Stimulated activated CD8-positive, alpha-beta memory T cell treated with anti-CD3 and anti-CD28 coated beads, Interleukin-4, amount 100 ng/mL, for 48 hours (primary cell): Measurements from ENCODE around the gene CCDC89.
"Not testable (repeated sequence)": the region's sequence is repeated elsewhere in the genome, so short reads cannot be mapped to it uniquely, and the experiment has no call there.

ENCODE experiments used
- DNase-seq: peaks from one replicate; pipeline ENCODE4 v3.0.0-alpha.2; 2020

Gene CCDC89

DNA sequence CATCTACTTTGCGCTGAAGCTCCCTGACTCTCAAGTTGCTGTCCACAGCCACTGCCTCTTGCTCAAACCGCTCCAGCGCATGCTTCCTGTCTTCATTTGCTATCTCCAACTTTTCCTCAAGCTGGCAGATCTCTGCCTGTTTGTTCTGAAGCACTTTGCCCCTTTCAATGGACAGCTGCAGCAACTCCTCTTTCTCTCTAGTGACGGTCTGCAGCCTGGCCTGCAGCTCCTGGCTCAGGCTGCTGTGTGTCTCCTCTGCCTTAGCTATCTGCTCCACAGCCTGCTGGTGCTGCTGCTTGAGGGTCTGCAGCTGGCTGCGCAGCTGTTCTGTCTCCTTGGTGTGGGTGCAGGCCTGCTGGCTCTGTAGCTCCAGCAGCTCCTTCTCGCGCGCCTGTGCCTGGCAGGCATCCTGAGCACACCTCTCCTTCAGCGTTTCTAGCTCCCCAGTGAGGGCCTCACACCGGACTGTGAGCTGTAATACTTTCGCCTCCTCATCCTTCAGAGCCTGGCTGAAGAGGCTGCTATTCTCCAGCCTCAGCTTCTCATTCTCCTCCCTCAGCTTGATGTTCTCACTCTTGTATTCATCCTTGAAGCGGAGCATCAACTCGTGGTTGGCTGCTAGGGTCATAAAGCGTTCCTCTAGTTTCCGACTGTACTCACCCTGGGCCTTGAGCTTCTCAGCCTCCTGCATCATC, 723 bp downstream of the CCDC89 start:
- no peak for DNase-seq

DNA sequence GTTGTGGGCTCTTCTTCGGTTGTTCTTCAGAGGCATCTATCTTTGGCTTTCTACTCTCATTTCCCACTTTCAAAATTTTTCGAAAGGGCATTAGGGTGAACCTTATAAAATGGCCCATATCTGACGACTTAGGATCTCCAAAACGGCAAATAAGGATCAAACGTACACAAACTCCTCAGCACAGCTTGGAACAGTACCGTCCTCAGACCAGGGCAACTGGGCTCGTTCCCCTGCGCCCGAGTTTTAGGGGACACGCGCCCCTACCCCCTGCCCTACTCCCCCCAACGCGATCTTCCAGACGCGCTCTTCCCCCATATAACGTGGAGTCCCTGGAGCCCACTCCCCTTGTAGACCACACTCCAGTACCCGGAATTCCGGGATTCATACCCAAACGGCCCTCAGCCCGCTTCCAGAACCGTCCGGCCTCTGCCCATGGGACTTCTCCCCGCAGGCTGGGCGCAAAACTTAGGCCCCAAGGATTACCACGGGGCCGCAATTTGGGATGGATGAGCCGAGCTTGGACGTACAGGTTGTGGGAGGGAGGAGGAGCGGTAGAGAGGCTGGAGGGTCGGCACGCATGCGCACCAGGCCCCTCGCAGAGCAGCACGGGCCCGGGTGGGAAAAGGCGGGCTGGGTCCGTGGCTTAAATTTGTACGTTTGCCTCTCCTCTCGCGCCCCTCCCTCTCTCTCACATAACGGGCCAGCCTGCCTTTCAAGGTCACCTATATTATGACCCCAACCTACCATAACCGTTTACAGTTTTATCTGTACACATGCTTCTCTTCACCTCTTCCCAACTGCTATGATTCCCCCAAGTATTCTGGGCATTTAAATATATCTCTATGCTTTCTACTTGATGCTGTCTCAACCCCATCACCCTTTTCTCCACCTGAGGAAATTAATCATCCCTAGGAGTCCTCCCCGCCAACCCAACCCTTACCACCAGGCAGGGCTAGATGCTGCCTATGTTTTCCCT, 3.4 kb downstream of the CCDC89 start:
- peak; percentile 81 for DNase-seq

DNA sequence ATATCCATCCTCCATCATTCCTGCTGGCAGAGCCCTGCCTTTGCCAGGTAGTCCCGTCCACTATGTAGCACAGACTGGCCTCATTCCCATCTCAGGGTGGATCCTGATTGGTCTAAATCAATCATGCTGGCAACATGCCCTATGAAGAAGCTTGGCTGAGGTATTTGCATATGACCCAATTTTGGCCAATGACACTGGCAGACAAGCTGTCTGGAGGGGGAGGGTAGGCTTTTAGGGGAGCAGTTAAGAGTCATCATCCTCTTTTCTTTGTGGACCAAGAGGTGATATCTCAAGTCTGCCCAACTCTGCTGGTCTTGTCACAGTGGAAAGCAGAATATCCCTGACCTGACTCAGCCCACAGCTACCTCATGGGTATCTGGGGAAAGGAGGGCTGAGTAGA, 5.1 kb downstream of the CCDC89 start:
- no peak for DNase-seq

- no peak for DNase-seq
These were observed 6.4 kb downstream of the CCDC89 start for GRCh38 chr11:85679576-85679975.

- no peak for DNase-seq
These were observed 12.6 kb downstream of the CCDC89 start for GRCh38 chr11:85673393-85673792.

DNA sequence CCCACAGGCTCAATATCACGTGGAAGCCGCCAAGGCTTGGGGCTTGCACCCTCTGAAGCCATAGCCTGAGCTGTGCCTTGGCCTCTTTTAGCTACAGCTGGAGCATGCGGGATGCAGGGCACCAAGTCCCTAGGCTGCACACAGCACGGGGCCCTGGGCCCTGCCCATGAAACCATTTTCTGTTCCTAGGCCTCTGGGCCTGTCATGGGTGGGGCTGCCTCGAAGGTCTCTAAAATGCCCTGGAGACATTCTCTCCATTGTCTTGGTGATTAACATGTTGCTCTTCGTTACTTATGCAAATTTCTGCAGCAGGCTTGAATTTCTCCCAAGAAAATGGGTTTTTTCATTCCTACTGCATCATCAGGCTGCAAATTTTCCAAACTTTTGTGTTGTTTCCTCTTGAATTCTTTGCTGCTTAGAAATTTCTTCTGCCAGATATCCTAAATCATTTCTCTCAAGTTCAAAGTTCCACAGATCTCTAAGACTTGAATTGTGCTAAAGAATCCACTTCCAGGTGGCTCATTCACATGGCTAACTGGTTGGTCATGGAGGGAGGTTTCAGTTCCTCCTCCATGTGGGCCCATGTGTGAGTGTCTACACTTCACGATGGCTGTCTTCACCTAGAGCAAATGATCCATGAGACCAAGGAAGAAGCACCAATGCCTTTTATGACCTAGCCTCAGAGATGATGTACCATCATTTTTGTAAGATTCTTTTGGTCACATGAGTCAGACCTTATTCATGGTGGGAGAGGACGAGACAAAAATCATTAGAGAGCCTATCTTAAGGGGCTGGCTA, 13.7 kb downstream of the CCDC89 start:
- no peak for DNase-seq

DNA sequence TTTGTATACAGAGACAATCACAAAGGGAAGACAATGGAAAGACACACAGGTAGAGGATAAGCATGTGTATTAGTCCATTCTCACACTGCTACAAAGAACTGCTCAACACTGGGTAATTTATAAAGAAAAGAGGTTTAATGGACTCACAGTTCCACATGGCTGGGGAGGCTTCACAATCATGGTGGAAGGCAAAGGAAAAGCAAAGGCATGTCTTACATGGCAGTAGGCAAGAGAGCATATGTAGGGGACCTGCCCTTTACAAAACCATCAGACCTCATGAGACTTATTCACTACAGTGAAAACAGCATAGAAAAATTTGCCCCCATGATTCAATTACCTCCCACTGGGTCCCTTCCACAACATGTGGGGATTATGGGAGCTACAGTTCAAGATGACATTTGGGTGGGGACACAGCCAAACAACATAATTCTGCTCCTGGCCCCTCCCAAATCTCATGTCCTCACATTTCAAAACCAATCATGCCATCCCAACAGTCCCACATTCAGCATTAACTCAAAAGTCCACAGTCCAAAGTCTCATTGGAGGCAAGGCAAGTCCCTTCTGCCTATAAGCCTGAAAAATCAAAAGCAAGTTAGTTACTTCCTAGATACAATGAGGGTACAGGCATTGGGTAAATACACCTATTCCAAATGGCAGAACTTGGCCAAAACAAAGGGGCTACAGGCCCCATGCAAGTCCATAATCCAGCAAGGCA, 14.9 kb downstream of the CCDC89 start:
- DNase-seq, result not testable (repeated sequence)

GRCh38 chr11:85668157-85668556, 17.8 kb downstream of the CCDC89 start:
- no peak for DNase-seq

DNA sequence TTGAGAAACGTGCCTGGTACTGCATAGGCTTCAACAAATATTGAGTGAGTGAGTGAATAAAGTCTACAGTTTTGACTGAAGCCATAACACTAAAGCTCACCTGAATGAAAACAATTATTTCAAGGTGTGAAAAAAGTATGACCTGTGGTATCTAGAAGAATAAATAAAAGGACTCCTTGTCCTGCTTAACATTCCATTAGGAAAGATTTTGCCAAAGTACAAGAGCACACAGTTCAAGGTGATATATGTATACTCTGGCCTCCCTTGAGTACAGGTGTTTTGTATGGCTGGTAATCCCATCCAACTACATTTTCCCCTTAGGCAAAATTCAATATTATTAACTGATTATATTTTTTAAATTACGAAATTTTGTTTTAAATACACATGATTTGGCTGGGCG, 19.3 kb downstream of the CCDC89 start:
- no peak for DNase-seq

DNA sequence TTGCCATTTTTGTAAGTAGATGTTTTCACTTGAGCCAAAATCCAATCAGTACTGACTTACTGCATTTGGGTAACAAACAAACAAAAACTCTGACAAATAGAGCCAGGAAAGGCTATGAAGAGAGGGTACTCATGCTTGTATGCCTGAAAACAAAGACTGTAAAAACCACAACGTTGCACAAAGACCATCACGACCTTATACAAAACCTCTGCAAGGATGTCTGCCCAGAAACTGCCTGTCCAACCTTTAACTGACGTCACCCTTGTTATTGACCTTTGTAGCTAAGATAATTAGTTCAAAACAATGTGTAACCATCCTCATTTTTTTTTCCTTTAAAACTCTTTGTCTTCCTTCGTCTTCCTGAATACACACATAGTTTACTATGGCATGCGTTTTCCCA, 20.3 kb downstream of the CCDC89 start:
- no peak for DNase-seq

DNA sequence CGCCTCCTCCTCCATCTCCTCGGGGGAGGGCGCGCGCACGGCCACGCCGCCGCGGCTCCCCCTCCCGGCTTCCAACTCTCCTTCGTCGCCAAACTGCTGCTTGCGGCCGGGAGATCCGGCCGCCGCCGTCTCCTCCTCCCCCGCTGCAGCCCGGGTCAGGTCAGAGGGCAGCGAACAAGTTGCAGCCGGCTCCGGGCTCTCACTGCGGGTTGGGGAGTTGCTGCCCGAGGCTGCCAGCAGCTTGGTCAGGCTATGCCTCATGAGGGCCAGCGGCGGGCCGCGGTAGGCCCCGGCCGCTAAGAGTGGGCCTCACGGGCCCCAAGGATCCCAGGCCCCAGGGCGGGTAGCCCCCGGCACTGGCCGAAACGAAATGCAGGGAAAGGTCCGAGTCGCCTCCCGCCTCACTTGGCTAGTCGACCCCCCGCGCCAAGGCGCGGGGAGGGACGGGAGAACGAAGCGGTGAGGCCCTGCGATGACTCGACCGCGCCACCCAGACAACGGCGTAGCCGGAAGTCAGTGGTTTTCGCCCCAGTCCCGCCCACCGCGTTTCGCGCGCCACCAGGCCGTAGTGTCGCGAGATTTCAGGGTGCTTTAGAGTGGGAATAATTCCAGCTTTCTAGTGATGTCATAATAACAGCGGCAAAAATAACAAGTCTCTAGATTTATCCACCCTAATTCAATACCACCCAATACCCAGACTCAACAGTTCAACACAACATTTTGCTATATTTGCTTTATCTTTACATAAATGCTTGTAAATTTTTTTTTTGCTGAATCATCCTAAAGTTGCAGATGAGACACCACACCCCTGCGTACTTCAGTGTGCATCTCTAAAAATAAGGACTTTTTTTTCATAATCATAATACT, 21.1 kb downstream of the CCDC89 start, which contains the start of gene CREBZF:
CREBZF (minus strand) TSS at position 515 of the 867 bp plus-strand sequence; CDS start at position 261, 254 bp downstream.
- DNase-seq, result peak; percentile 96

DNA sequence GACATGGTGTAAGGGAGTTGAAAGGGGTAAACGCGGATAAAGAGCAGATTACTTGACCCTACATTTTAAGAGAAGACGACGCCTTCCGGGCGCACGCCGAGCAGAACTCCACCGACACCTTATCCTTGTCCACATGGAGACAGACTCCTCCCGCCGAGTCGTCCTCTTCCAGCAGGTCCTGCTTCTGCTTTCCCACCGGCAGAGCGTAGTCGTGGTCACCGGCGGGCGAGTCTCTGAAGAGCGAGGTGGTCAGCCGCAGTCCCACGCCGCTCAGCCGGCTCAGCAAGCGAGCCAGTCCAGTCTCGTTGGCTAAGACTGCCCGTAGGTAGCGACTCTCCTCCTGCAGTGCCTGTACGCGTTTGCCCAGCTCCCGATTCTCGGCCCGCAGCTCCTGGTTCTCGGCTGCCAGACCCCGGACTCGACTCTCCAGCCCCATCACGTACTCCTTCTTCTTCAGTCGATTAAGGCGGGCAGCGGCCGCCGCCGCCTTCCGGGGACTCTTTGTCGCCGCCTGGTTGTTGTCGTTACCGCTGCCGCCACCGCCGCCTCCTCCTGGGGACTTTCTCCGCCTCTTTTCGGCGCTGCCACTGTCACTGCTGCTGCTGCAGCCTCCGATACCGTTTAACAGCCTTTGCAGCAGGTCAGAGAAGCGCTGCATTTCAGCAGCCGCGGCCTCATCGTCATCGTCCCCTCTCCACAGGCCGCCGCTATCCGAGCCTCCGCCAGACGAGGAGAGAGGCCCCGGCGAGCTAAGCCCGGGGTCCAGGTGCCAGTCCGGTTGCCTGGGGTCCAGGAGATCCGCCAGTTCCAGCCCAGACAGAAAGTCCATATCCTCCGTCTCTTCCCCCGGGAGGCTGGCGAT, 22.0 kb downstream of the CCDC89 start:
- DNase-seq, result peak; percentile 87

- no peak for DNase-seq
These were observed 22.8 kb downstream of the CCDC89 start for GRCh38 chr11:85663080-85663752.

- no peak for DNase-seq
These were observed 23.9 kb downstream of the CCDC89 start for GRCh38 chr11:85661972-85662664.

DNA sequence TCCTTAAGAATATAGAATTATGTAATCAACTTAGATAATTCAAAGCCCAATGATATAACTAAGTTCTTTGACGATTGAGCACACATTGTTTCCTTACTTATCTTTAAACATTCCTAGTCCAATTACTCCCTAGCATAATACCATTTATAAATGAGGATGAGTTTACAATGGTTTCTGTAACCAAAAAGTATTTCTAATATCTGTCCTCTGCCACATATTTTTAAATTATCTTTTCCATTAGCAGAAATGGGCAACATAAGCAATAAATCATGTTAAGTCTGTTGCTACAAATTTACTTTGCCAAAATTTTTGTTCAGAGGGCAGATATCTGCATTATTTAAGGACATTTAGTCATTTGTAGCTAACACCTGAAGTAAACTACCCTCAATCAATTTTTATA, 27.8 kb downstream of the CCDC89 start:
- no peak for DNase-seq

DNA sequence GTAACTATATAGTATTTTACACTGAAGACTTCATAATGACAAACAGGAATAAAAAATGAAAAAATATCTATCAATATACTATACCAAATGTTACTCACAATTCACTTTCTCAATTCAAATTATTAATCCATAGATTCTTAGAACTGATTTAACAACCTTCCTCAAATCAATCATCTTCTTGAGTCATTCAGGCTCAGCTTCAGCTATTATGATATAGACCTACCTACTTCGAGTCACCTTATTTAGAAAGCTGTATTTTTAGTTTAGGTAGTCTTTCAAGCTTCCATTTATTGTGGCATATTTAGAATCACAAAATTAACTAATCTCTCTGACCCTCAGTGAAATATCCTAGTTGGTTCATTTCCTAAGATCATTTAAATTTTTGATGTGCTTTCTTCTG, 29.2 kb downstream of the CCDC89 start:
- DNase-seq, result no peak

GRCh38 chr11:85654343-85654742, 31.7 kb downstream of the CCDC89 start:
- not testable (repeated sequence) for DNase-seq

DNA sequence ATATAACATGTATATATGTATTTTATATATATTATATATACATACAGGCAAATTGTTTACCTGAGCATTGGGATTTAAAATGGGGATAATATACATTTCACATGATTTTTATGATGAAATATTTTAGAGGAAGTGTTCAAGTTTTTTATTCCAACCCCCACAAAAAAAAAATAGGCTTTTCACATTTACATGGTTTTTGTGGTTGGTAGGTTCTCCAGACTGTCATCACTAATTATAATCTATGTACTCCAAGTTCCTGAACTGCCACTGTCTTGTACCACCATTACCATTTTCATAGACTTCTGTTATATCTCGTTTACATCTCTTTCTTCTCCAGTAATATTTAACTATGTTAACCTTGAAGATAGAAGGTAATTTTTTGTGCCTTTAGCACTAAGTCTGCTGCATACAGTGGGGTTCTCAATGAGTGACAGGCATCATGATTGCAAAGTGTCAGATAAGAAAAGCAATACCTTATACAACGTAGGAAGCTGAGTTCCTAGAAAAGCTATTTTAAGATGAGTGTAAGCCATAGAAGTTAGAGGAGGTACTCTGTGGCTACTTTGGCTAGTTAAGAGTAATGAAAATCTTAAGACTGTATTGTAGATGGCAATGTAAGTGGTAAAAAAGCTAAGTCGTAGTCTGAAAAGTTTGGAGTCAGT, 33.1 kb downstream of the CCDC89 start:
- no peak for DNase-seq

DNA sequence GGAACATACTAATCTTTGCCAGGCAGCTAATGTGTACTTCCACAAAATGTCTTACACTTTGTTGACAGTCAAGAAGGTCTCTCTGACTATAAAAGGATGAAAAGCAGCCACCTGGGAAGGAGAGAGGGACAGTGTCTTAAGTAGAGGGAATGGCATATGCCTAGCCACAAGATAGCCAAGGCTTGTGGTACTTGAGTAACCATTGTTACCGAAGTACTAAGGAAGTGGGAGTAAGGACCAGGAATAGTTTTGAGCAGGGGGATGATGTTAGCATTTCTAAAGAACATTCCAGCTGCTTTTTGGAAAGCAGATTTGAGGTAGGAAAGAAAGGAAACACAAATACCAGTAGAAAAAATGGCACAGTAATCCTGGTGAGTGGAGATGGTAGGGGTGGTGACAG, 34.9 kb downstream of the CCDC89 start:
- DNase-seq, result no peak
